Lower leg skin (tissue), 3 donors: ENCODE data around the gene AGER.

Source experiments
- CTCF ChIP-seq, 3 donors: fragments of 450-650 bp; IDR thresholded peaks; one replicate each; pipeline ENCODE4 v1.5.1; 2016; ENCODE audit warnings: antibody characterized with exemption in 3 of 3, mild to moderate bottlenecking in 3 of 3, moderate library complexity in 2 of 3
- POLR2A ChIP-seq, 2 donors: fragments of 450-650 bp; IDR thresholded peaks; one replicate each; pipeline ENCODE4 v1.6.1; 2016 to 2017; ENCODE audit warnings: antibody characterized with exemption in 2 of 2, mild to moderate bottlenecking in 1 of 2, moderate library complexity in 1 of 2

- no peak for TF ChIP-seq POLR2A (IDR thresholded peaks at IDR 0.05)
- no peak for TF ChIP-seq CTCF (IDR thresholded peaks at IDR 0.05)
These were observed 9.6 kb downstream of the AGER start for GRCh38 chr6:32174416-32174815.
